A549 (cell line): ENCODE results near the gene PVR.

Experiments
- CHD2 ChIP-seq: fragments of 150-350 bp; IDR thresholded peaks from 2 replicates; pipeline ENCODE4 v1.6.1; 2014; ENCODE audit warnings: low read length; ENCODE audit not compliant: partially characterized antibody
- CTCF ChIP-seq: fragments of >200 bp; sonication (Bioruptor Twin); formaldehyde crosslinking; IDR thresholded peaks from 3 replicates; pipeline ENCODE4 v1.5.1; 2016
- EP300 ChIP-seq, 2 experiments: fragments of >200 bp; sonication (Bioruptor Twin); formaldehyde crosslinking; IDR thresholded peaks; 2 replicates in 1 of 2; 3 replicates in 1 of 2; pipeline ENCODE4 v1.6.1; 2016 to 2017
- JUN ChIP-seq, 2 experiments: fragments of >200 bp; sonication (Bioruptor Twin); formaldehyde crosslinking; IDR thresholded peaks; 2 replicates in 1 of 2; 3 replicates in 1 of 2; pipeline ENCODE4 v1.6.1; 2016 to 2017
- MAFK ChIP-seq: fragments of 450-650 bp; IDR thresholded peaks from 2 replicates; pipeline ENCODE4 v1.6.1; 2014; ENCODE audit not compliant: partially characterized antibody
- MAX ChIP-seq: IDR thresholded peaks from 2 replicates; pipeline ENCODE4 v1.6.1; 2012
- POLR2A ChIP-seq: IDR thresholded peaks from 2 replicates; pipeline ENCODE4 v1.6.1; 2012; ENCODE audit warnings: mild to moderate bottlenecking, low read length

- TF ChIP-seq CTCF (no peak), CHD2 (no peak), MAX (no peak), MAFK (no peak), EP300 (IDR thresholded peaks at IDR 0.05) (no peak), JUN (IDR thresholded peaks at IDR 0.05) (no peak), POLR2A (no peak)
Measured at GRCh38 chr19:44607049-44607448, 36.7 kb upstream of the PVR start.
